H1 (cell line): ENCODE measurements around the gene ZNF777. TPM values are rescaled to one million over a fixed set of nuclear protein-coding genes. Genes with fewer than 3 reads are reported as not detected.

Experiments used
- CTCF ChIA-PET: fragments of 300-600 bp; sonication (Branson Sonifier 250); formaldehyde crosslinking; loops from one replicate; lab custom pipeline; 2021; ENCODE audit not compliant: partially characterized antibody; lab: Charles Lee
- POLR2A ChIA-PET: fragments of 300-600 bp; sonication (Branson Sonifier 250); formaldehyde crosslinking; loops from one replicate; lab custom pipeline; 2021; ENCODE audit warnings: inconsistent platforms; ENCODE audit not compliant: partially characterized antibody; lab: Charles Lee
- DNase-seq, 2 experiments: peaks; one replicate each; pipeline versions ENCODE4 v3.0.0 to v3.0.0-alpha.2; 2010 to 2022; ENCODE audit warnings: low spot score in 2 of 2, low read depth in 1 of 2, mixed read lengths in 1 of 2
- FAIRE-seq: peaks from 2 replicates; lab custom pipeline; 2011; peaks lifted over from hg19 to GRCh38; lab: Jason Lieb, UNC
- H2AFZ ChIP-seq: 2 replicates; pipeline ENCODE4 v1.8.1; 2012; ENCODE audit warnings: low read length, inconsistent platforms
- H2AK5ac ChIP-seq: 2 replicates; pipeline ENCODE4 v1.6.1; 2013; ENCODE audit warnings: low read depth, low read length
- H2BK120ac ChIP-seq: replicated peaks from 2 replicates; pipeline ENCODE3; 2013; ENCODE audit warnings: low read depth, low read length, inconsistent platforms
- H2BK12ac ChIP-seq: 2 replicates; pipeline ENCODE4 v1.6.1; 2013; ENCODE audit warnings: low read depth, low read length
- H2BK15ac ChIP-seq: 2 replicates; pipeline ENCODE4 v1.6.1; 2013; ENCODE audit warnings: low read length
- H2BK20ac ChIP-seq: 2 replicates; pipeline ENCODE4 v1.6.1; 2013; ENCODE audit warnings: low read length
- H2BK5ac ChIP-seq: 2 replicates; pipeline ENCODE4 v1.6.1; 2013; ENCODE audit warnings: low read depth, low read length
- H3K14ac ChIP-seq: 2 replicates; pipeline ENCODE4 v1.6.1; 2013; ENCODE audit warnings: inconsistent platforms; ENCODE audit not compliant: insufficient read length
- H3K18ac ChIP-seq: 2 replicates; pipeline ENCODE4 v1.6.1; 2013; ENCODE audit warnings: low read length; ENCODE audit errors: extremely low read depth
- H3K23ac ChIP-seq: 2 replicates; pipeline ENCODE4 v1.6.1; 2013; ENCODE audit warnings: inconsistent platforms; ENCODE audit not compliant: insufficient read length
- H3K23me2 ChIP-seq: 2 replicates; pipeline ENCODE4 v1.6.1; 2013; ENCODE audit warnings: low read depth, low read length
- H3K27ac ChIP-seq: 2 replicates; pipeline ENCODE4 v1.6.1; 2011; ENCODE audit warnings: low read depth, low read length, inconsistent platforms
- H3K27me3 ChIP-seq, 4 experiments: replicated peaks in 1 of 4; 1 replicate in 1 of 4; 2 replicates in 3 of 4; pipeline versions ENCODE4 v1.6.1 to v1.8.1; 2011 to 2013; ENCODE audit warnings: low read length in 3 of 4, mild to moderate bottlenecking in 3 of 4, inconsistent platforms in 2 of 4, mixed read lengths in 2 of 4, moderate library complexity in 1 of 4; ENCODE audit not compliant: control insufficient read depth in 3 of 4, insufficient read depth in 3 of 4; ENCODE audit errors: extremely low read depth in 1 of 4
- H3K36me3 ChIP-seq, 4 experiments: 2 replicates each; pipeline versions ENCODE4 v1.6.1 to v1.8.1; 2011 to 2013; ENCODE audit warnings: mild to moderate bottlenecking in 4 of 4, low read length in 3 of 4, moderate library complexity in 2 of 4, control low read depth in 1 of 4, inconsistent platforms in 1 of 4; ENCODE audit not compliant: insufficient read depth in 4 of 4, control insufficient read depth in 2 of 4
- H3K4ac ChIP-seq: replicated peaks from 2 replicates; pipeline ENCODE3; 2013; ENCODE audit warnings: low read length, low read depth, mixed read lengths, inconsistent platforms; ENCODE audit not compliant: insufficient read length
- H3K4me1 ChIP-seq, 4 experiments: replicated peaks in 1 of 4; 1 replicate in 1 of 4; 2 replicates in 3 of 4; pipeline versions ENCODE4 v1.6.1 to v1.8.1; 2011 to 2013; ENCODE audit warnings: low read length in 3 of 4, inconsistent platforms in 2 of 4, mixed read lengths in 1 of 4; ENCODE audit not compliant: insufficient read depth in 4 of 4, control insufficient read depth in 3 of 4
- H3K4me2 ChIP-seq, 2 experiments: 2 replicates each; pipeline versions ENCODE4 v1.6.1 to v1.8.1; 2011 to 2013; ENCODE audit warnings: low read depth in 2 of 2, low read length in 2 of 2, control low read depth in 1 of 2, inconsistent platforms in 1 of 2, mild to moderate bottlenecking in 1 of 2; ENCODE audit not compliant: insufficient read depth in 1 of 2
- H3K4me3 ChIP-seq, 4 experiments: fragments of 200-600, 300-600 bp in 1 of 4; sonication (generic), shearing (Covaris generic), sonication (Bioruptor Twin) in 1 of 4; 2 replicates each; pipeline versions ENCODE4 v1.5.1 to v1.8.1; 2011 to 2016; ENCODE audit warnings: low read length in 4 of 4, low read depth in 3 of 4, control low read depth in 2 of 4, inconsistent platforms in 2 of 4, mild to moderate bottlenecking in 2 of 4, mixed read lengths in 1 of 4, moderate library complexity in 1 of 4; ENCODE audit not compliant: insufficient read depth in 2 of 4; ENCODE audit errors: extremely low read depth in 1 of 4
- H3K56ac ChIP-seq: replicated peaks from 2 replicates; pipeline ENCODE3; 2013; ENCODE audit warnings: low read depth, mild to moderate bottlenecking, mixed read lengths, low read length, inconsistent platforms; ENCODE audit not compliant: insufficient read length
- H3K79me1 ChIP-seq: 2 replicates; pipeline ENCODE4 v1.6.1; 2013; ENCODE audit warnings: low read depth, low read length, control low read depth
- H3K79me2 ChIP-seq, 2 experiments: 2 replicates each; pipeline versions ENCODE4 v1.6.1 to v1.8.1; 2012 to 2013; ENCODE audit warnings: low read length in 2 of 2, mild to moderate bottlenecking in 2 of 2, inconsistent platforms in 1 of 2; ENCODE audit not compliant: insufficient read depth in 2 of 2, control insufficient read depth in 1 of 2
- H3K9ac ChIP-seq, 4 experiments: replicated peaks in 1 of 4; 1 replicate in 1 of 4; 2 replicates in 3 of 4; pipeline versions ENCODE4 v1.6.1 to v1.8.1; 2011 to 2013; ENCODE audit warnings: low read depth in 3 of 4, low read length in 3 of 4, control low read depth in 2 of 4, mild to moderate bottlenecking in 2 of 4, moderate library complexity in 2 of 4, inconsistent platforms in 1 of 4; ENCODE audit errors: extremely low read depth in 1 of 4
- H3K9me3 ChIP-seq, 2 experiments: 2 replicates each; pipeline versions ENCODE4 v1.6.1 to v1.8.1; 2012 to 2013; ENCODE audit warnings: mild to moderate bottlenecking in 2 of 2, moderate library complexity in 2 of 2, control low read depth in 1 of 2, inconsistent platforms in 1 of 2, low read depth in 1 of 2, low read length in 1 of 2, mixed read lengths in 1 of 2; ENCODE audit not compliant: insufficient read depth in 2 of 2
- H4K20me1 ChIP-seq, 2 experiments: replicated peaks in 1 of 2; 2 replicates each; pipeline versions ENCODE3 to v1.8.1; 2011 to 2013; ENCODE audit warnings: inconsistent platforms in 2 of 2, low read length in 2 of 2, mild to moderate bottlenecking in 1 of 2; ENCODE audit not compliant: insufficient read depth in 2 of 2, control insufficient read depth in 1 of 2
- H4K5ac ChIP-seq: 2 replicates; pipeline ENCODE4 v1.6.1; 2013; ENCODE audit warnings: low read length, low read depth, mixed read lengths, inconsistent platforms; ENCODE audit not compliant: insufficient read length
- H4K8ac ChIP-seq: 2 replicates; pipeline ENCODE4 v1.8.0; 2013; ENCODE audit warnings: mild to moderate bottlenecking, moderate library complexity, low read length, inconsistent platforms; ENCODE audit not compliant: insufficient read depth; ENCODE audit errors: extremely low read depth
- H4K91ac ChIP-seq: replicated peaks from 2 replicates; pipeline ENCODE3; 2013; ENCODE audit warnings: low read length, mixed read lengths, inconsistent platforms; ENCODE audit not compliant: insufficient read length
- POU5F1 ChIP-seq: IDR thresholded peaks from 2 replicates; pipeline ENCODE4 v1.6.1; 2011; ENCODE audit warnings: low read depth, mild to moderate bottlenecking, low read length, moderate library complexity
- RAD21 ChIP-seq, 2 experiments: IDR thresholded peaks in 1 of 2; conservative IDR thresholded peaks in 1 of 2; 2 replicates each; pipeline ENCODE4 v1.6.1; 2011; ENCODE audit warnings: low read depth in 2 of 2, low read length in 2 of 2, improper control_type of control experiment in 1 of 2, inconsistent platforms in 1 of 2, mild to moderate bottlenecking in 1 of 2, moderate library complexity in 1 of 2
- SIX5 ChIP-seq: IDR thresholded peaks from 2 replicates; pipeline ENCODE4 v1.6.1; 2011; ENCODE audit warnings: mild to moderate bottlenecking, low read depth, low read length
- SP1 ChIP-seq: IDR thresholded peaks from 2 replicates; pipeline ENCODE4 v1.6.1; 2011; ENCODE audit warnings: low read depth, low read length
- WGBS, 2 experiments: shearing (Covaris generic) in 1 of 2; methylation state at CpG; one replicate each; pipeline versions ENCODE4 v1.1.6 to v1.1.7; 2013 to 2015; ENCODE audit warnings: low lambda C conversion rate in 2 of 2, mixed read lengths in 2 of 2, inconsistent platforms in 1 of 2, low coverage in 1 of 2, missing lambda C conversion rate in 1 of 2; ENCODE audit not compliant: insufficient replicate concordance in 2 of 2, insufficient coverage in 1 of 2, insufficient read length in 1 of 2; ENCODE audit errors: extremely low coverage in 1 of 2, missing lambda C conversion rate in 1 of 2; 5-methylcytosine and 5-hydroxymethylcytosine counted together
- polyA plus RNA-seq, 7 experiments: library from polyadenylated mRNA; depleted of rRNA in 3 of 7; stranded (reverse) in 5 of 7; unstranded in 2 of 7; fragments of >200 nt in 5 of 7; fragments of 200-250 nt in 2 of 7; gene quantifications; 1 replicate in 5 of 7; 2 replicates in 1 of 7; 4 replicates in 1 of 7; pipeline versions ENCODE4 v1.2.1 to v1.2.3, GENCODE V29; 2011 to 2013; ENCODE audit warnings: missing spikeins in 2 of 7, mixed read lengths in 2 of 7
- total RNA-seq: library from RNA; stranded (reverse); fragmentation: NEBNext Ultra II Directional; extraction: Animal tissue kit (Norgen Biotek cat#: 25700); gene quantifications from 2 replicates; pipeline ENCODE4 v1.2.1, GENCODE V29; 2021

The ZNF777 gene
- total and polyA plus RNA-seq, 2 of the 8 experiments (the other 6 are each of a cell fraction or from before 2014, with no cell fraction given), result 8.0 to 10.1 TPM

DNA sequence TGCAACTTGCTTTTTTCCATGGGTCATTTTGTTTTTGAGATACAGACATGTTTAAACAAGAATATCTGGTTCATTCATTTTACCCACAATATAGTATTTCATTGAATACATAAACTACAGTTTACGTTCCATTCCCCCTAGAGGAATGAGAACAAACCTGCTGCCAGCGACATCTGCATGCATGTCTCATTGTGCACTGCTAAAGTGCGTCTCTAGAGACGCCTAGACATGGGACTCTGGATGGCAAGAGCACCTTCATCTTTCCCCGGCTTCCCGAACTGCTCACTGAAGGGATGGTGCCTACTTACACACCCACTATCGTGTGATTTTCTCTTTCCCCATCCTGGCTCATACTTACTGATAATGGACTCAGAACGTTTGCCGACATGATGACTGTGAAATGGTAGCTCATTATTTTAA is 1.2 kb upstream of the ZNF777 start:
- Histone ChIP-seq H4K5ac (no peak overlapping the region), H2AFZ (no peak overlapping the region), H3K4ac (no peak overlapping the region), H3K23ac (no peak overlapping the region), H4K91ac (no peak overlapping the region), H3K18ac (no peak overlapping the region), H3K79me1 (no peaks in the 10 kb centered on the region), H3K9ac (no peak overlapping the region), H2AK5ac (no peak overlapping the region), H3K14ac (no peak overlapping the region), H2BK15ac (no peak overlapping the region), H2BK12ac (no peak overlapping the region), H3K27ac (no peak overlapping the region), H3K27me3 (peaks cover 4 to 25% (median 20%) of the 10 kb centered on the region in 4 experiments), H4K8ac (no peak overlapping the region)
- DNase-seq (no peak), FAIRE-seq (no peak)
- ChIA-PET POLR2A (interaction anchor here (2.0 to 3.8 kb wide), 3 partner anchors 13 to 267 kb away, joined by 5 to 27 read pairs (median 26); partner anchors contain the start of gene ZNF282), CTCF (interaction anchor here (1.0 to 3.0 kb wide), 3 partner anchors 13 to 52 kb away, joined by 3 to 12 read pairs (median 3); no protein-coding TSS in a partner anchor)
- no peak for TF ChIP-seq RAD21 (IDR thresholded peaks at IDR 0.05 in 1 of 2, conservative IDR thresholded peaks at IDR 0.05 in 1 of 2; ENCODE audit: low read depth in 2 of 2, low read length in 2 of 2)
- no peak for TF ChIP-seq POU5F1
- no peak for TF ChIP-seq SIX5
- no peak for TF ChIP-seq SP1
- TF ChIP-seq, all 59 proteins: peak for 0
- Histone ChIP-seq H3K4me2 (no peak overlapping the region; a peak in 1 of 4 replicates), H3K23me2 (peaks cover 9% of the 10 kb centered on the region), H4K20me1 (peaks cover 3 to 7% of the 10 kb centered on the region in 2 experiments), H3K4me1 (no peaks in the 10 kb centered on the region; a peak in 1 of 7 replicates), H2BK120ac (no peak overlapping the region), H3K9me3 (no peaks in the 10 kb centered on the region), H2BK20ac (no peak overlapping the region), H3K36me3 (no peaks in the 10 kb centered on the region), H3K56ac (no peak overlapping the region), H3K79me2 (peaks cover 0 to 8% of the 10 kb centered on the region in 2 experiments; a peak in 1 of 4 replicates), H2BK5ac (no peak overlapping the region), H3K4me3 (no peak overlapping the region)
- 90% methylated on average over 9 of the region's 9 CpGs; no CpG with 5 or more reads in 1 of the 2 experiments for WGBS, 2 experiments
